ENCODE measurements around the gene UGT3A2.
"Not testable (repeated sequence)": the region's sequence is repeated elsewhere in the genome, so short reads cannot be mapped to it uniquely, and the experiment has no call there.

The UGT3A2 gene

GRCh38 chr5:36052538-36052937 is 14.1 kb downstream of the UGT3A2 start:
- no peak for DNase-seq (ENCODE audit: low read depth in 3 of 3)

- no peak for DNase-seq (ENCODE audit: low read depth in 3 of 3)
Measured at GRCh38 chr5:36049949-36050348, 16.7 kb downstream of the UGT3A2 start.

- DNase-seq (ENCODE audit: low read depth in 3 of 3), result no peak
Measured at GRCh38 chr5:36047384-36048160, 19.1 kb downstream of the UGT3A2 start.

- DNase-seq (ENCODE audit: low read depth in 3 of 3), result no peak
Measured at GRCh38 chr5:36045895-36046294, 20.8 kb downstream of the UGT3A2 start.

- no peak for DNase-seq (ENCODE audit: low read depth in 3 of 3)
Measured at GRCh38 chr5:36041537-36041845, 25.2 kb downstream of the UGT3A2 start.

GRCh38 chr5:36040651-36041536 is 25.8 kb downstream of the UGT3A2 start:
- DNase-seq (ENCODE audit: low read depth in 3 of 3), result no peak

GRCh38 chr5:36035696-36036095 is 31.0 kb downstream of the UGT3A2 start:
- no peak for DNase-seq (ENCODE audit: low read depth in 3 of 3)

GRCh38 chr5:36034536-36035134 is 32.0 kb downstream of the UGT3A2 start:
- not testable (repeated sequence) for DNase-seq (ENCODE audit: low read depth in 3 of 3)

GRCh38 chr5:36033486-36033885 is 33.2 kb downstream of the UGT3A2 start:
- DNase-seq (ENCODE audit: low read depth in 3 of 3), result no peak

GRCh38 chr5:36033047-36033446 is 33.6 kb downstream of the UGT3A2 start:
- DNase-seq (ENCODE audit: low read depth in 3 of 3), result no peak

GRCh38 chr5:36031223-36031622 is 35.5 kb downstream of the UGT3A2 start:
- no peak for DNase-seq (ENCODE audit: low read depth in 3 of 3)

- no peak for DNase-seq (ENCODE audit: low read depth in 3 of 3)
Measured at GRCh38 chr5:36029914-36030313, 36.8 kb downstream of the UGT3A2 start.

GRCh38 chr5:36028816-36029465 is 37.7 kb downstream of the UGT3A2 start:
- no peak for DNase-seq (ENCODE audit: low read depth in 3 of 3)

- no peak for DNase-seq (ENCODE audit: low read depth in 3 of 3)
Measured at GRCh38 chr5:36027711-36028110, 39.0 kb downstream of the UGT3A2 start.

- DNase-seq (ENCODE audit: low read depth in 3 of 3), result no peak
Measured at GRCh38 chr5:36026706-36027465, 39.8 kb downstream of the UGT3A2 start.

GRCh38 chr5:36022246-36022645 is 44.4 kb downstream of the UGT3A2 start:
- not testable (repeated sequence) for DNase-seq (ENCODE audit: low read depth in 3 of 3)

- DNase-seq (ENCODE audit: low read depth in 3 of 3), result not testable (repeated sequence)
Measured at GRCh38 chr5:36019584-36019983, 47.1 kb downstream of the UGT3A2 start.

- DNase-seq (ENCODE audit: low read depth in 3 of 3), result no peak
Measured at GRCh38 chr5:36017622-36018021, 49.1 kb downstream of the UGT3A2 start.

GRCh38 chr5:36017004-36017403 is 49.7 kb downstream of the UGT3A2 start:
- no peak for DNase-seq (ENCODE audit: low read depth in 3 of 3)

GRCh38 chr5:36013182-36013581 is 53.5 kb downstream of the UGT3A2 start:
- no peak for DNase-seq (ENCODE audit: low read depth in 3 of 3)

- DNase-seq (ENCODE audit: low read depth in 3 of 3), result no peak
Measured at GRCh38 chr5:36009698-36010097, 57.0 kb downstream of the UGT3A2 start.

Data from stimulated activated CD4-positive, alpha-beta T cell treated with anti-CD3 and anti-CD28 coated beads, TNF-alpha, amount 100 ng/mL, for 48 hours (primary cell).